ENCODE measurements around the gene FLII. TPM values are rescaled to one million over a fixed set of nuclear protein-coding genes. Genes with fewer than 3 reads are reported as not detected.

FLII gene
- total RNA-seq, 1 donor from 2014 or later: 248 TPM

DNA sequence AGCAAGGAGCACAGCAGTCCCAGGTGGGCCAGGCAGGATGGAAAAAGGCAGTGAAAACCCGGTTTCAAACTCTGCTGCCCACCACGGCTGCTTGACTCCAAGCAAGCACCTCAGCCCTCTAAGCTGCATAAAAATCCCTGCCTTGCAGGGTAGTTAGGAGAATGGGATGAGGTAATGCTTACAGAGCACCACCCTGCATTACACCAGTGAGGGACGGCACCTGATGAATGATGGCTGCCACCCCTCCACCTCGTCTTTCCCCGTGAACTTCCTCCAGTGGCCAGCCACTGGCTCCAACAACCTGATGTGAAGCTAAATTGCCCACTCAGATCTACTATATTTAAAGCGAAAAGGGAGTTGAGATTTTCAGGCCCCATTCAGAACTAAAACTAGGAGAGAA is 23.2 kb upstream of the FLII start:
- Mint-ChIP-seq H3K27ac (no peak overlapping the region), H3K4me1 (ENCODE audit: unreplicated experiment) (no peaks in the 10 kb centered on the region), H3K9me3 (no peaks in the 10 kb centered on the region), H3K4me3 (no peak overlapping the region), H3K36me3 (peaks cover 16% of the 10 kb centered on the region), H3K27me3 (no peaks in the 10 kb centered on the region)
- no peak for DNase-seq (ENCODE audit: extremely low spot score, unreplicated experiment)
- no peak for TF ChIP-seq CTCF (conservative IDR thresholded peaks at IDR 0.05)

GRCh38 chr17:18280766-18281371 is 22.3 kb upstream of the FLII start:
- no peak for DNase-seq (ENCODE audit: extremely low spot score, unreplicated experiment)
- TF ChIP-seq CTCF (conservative IDR thresholded peaks at IDR 0.05): no peak
- Mint-ChIP-seq H3K9me3 (no peaks in the 10 kb centered on the region), H3K27me3 (no peaks in the 10 kb centered on the region), H3K36me3 (peaks cover 12% of the 10 kb centered on the region), H3K4me1 (ENCODE audit: unreplicated experiment) (no peaks in the 10 kb centered on the region), H3K27ac (no peak overlapping the region), H3K4me3 (no peak overlapping the region)

GRCh38 chr17:18280249-18280648 is 21.7 kb upstream of the FLII start:
- TF ChIP-seq CTCF (conservative IDR thresholded peaks at IDR 0.05): no peak
- DNase-seq (ENCODE audit: extremely low spot score, unreplicated experiment): no peak
- no peaks in the 10 kb centered on the region for H3K9me3 Mint-ChIP-seq
- no peaks in the 10 kb centered on the region for H3K4me1 Mint-ChIP-seq (ENCODE audit: unreplicated experiment)
- H3K27ac Mint-ChIP-seq: no peak overlapping the region
- H3K27me3 Mint-ChIP-seq: no peaks in the 10 kb centered on the region
- no peak overlapping the region for H3K4me3 Mint-ChIP-seq
- H3K36me3 Mint-ChIP-seq: peaks cover 12% of the 10 kb centered on the region

GRCh38 chr17:18278867-18279266 is 20.3 kb upstream of the FLII start:
- no peaks in the 10 kb centered on the region for H3K9me3 Mint-ChIP-seq
- peaks cover 5% of the 10 kb centered on the region for H3K36me3 Mint-ChIP-seq
- TF ChIP-seq CTCF (conservative IDR thresholded peaks at IDR 0.05): no peak
- no peak overlapping the region for H3K27ac Mint-ChIP-seq
- DNase-seq (ENCODE audit: extremely low spot score, unreplicated experiment): no peak
- H3K27me3 Mint-ChIP-seq: no peaks in the 10 kb centered on the region
- no peaks in the 10 kb centered on the region for H3K4me1 Mint-ChIP-seq (ENCODE audit: unreplicated experiment)
- H3K4me3 Mint-ChIP-seq: no peak overlapping the region

DNA sequence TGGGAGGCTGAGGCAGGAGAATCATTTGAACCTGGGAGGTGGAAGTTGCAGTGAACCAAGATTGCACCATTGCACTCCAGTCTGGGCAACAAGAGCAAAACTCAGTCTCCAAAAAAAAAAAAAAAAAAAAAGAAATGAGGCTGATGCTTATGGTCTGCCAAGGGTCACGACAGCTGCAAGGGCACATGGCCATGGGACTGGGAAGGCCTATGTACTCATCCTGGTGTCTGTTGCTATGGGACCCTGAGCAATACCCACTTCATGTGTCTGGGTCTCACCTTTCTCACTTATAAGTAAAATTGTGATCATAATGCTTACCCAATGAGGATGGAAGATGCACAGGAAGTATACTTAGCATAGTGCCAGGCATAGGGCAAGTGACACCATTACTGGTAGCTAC is 18.5 kb upstream of the FLII start:
- DNase-seq (ENCODE audit: extremely low spot score, unreplicated experiment): no peak
- no peaks in the 10 kb centered on the region for H3K27me3 Mint-ChIP-seq
- no peak overlapping the region for H3K27ac Mint-ChIP-seq

More for the DNA sequence above, 18.5 kb upstream of the FLII start:
- TF ChIP-seq CTCF (conservative IDR thresholded peaks at IDR 0.05): no peak
- H3K9me3 Mint-ChIP-seq: no peaks in the 10 kb centered on the region
- H3K4me1 Mint-ChIP-seq (ENCODE audit: unreplicated experiment): no peaks in the 10 kb centered on the region
- H3K36me3 Mint-ChIP-seq: peaks cover 6% of the 10 kb centered on the region
- H3K4me3 Mint-ChIP-seq: no peak overlapping the region

Measured in type B pancreatic cell (in vitro differentiated cells).